GM19372 (cell line): ENCODE measurements around the gene SIT1.

Experiments
- ATAC-seq: cut with Tn5 transposase; IDR thresholded peaks from one replicate; pipeline ENCODE4 v1.9.1; 2021; ENCODE audit warnings: mild to moderate bottlenecking, low read depth, moderate library complexity; ENCODE audit not compliant: unreplicated experiment

SIT1 gene

GRCh38 chr9:35683323-35683722 lies 32.6 kb upstream of the SIT1 start:
- no peak for ATAC-seq

DNA sequence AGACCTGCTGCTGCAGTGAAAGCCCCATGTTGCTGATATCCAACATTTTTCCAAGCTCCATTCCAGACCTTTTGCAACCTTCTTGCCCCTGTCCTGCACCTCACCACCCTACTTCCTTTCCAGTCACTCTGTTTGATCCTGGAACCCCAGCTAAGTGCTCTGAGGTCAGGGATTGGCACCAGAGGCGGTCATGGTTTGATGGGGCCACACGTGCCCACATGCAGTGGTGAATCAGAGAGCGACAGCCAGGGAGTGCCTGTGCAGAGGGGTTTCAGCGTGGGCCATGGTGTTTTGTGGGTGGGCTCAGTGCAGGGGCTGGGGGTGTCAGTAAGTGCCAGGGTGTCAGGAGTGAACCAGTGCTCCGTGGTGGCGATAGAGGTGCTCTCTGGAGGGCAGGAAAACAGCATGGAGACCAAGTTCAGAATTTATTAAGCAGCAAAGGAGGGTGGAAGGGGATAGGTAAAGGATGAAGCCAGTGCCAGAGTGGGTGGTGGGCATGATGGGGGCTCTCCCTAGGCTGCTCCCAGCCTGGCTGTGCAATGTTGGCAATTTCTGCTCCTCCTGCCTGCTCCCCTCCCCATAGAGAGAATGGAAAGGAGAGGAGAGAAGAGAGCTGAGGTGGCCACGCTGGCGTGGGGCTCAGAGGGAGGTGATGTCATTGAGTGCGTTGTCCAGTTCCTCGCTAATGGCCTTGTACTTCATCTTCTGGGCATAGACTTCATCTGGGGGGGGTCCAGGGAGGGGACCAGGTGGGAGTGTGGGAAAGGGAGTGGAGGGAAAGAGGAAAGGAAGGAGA lies 32.0 kb upstream of the SIT1 start:
- ATAC-seq = no peak

DNA sequence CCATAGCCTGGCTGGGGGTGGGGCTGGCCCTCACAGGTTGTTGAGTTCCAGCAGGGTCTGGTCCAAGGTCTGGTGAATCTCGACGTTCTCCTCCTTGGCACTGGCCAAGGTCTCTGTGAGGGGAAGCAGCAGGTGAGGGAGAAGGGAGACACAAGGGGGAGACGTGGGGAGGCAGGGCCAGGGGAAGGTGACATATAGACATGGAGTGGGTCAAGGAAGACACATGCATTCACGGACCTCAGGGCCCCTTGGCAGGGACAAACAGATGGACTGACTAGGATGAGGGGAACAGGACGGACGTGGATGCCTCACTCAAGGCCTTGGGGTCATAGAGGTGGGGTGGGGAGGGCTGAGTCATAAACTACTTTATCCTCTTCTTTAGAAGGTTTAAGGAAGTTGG lies 31.3 kb upstream of the SIT1 start:
- ATAC-seq = no peak

DNA sequence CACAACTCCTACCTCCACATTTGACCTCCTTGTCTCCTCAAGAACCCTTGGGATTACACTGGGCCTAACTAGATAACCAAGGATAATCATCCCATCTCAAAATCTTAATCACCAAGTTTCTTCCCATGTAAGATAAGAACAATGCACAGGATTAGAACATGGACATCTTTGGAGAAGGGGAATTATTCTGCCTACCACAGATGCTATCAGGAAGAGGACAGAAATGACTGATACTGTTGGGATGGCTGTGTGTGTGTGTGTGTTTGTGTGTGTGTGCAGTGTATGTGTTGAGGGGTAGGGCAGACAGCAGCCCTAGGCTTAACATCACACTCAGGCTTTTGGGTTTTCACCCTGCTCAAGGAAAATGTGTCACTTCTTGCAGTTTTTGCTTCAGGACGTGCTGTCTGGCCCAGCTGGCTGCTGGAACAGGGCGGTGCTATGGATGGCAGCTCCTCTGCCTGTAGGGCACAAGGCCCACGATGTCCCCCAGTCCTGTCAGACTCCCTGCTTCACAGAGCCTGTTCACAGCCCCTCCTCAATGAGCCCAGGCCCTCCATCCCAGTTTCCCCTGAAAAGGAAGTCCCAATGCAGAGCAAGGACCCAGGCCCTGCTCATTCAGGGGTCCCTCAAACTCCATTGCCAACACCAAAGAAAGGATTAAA lies 30.7 kb upstream of the SIT1 start:
- ATAC-seq = no peak

DNA sequence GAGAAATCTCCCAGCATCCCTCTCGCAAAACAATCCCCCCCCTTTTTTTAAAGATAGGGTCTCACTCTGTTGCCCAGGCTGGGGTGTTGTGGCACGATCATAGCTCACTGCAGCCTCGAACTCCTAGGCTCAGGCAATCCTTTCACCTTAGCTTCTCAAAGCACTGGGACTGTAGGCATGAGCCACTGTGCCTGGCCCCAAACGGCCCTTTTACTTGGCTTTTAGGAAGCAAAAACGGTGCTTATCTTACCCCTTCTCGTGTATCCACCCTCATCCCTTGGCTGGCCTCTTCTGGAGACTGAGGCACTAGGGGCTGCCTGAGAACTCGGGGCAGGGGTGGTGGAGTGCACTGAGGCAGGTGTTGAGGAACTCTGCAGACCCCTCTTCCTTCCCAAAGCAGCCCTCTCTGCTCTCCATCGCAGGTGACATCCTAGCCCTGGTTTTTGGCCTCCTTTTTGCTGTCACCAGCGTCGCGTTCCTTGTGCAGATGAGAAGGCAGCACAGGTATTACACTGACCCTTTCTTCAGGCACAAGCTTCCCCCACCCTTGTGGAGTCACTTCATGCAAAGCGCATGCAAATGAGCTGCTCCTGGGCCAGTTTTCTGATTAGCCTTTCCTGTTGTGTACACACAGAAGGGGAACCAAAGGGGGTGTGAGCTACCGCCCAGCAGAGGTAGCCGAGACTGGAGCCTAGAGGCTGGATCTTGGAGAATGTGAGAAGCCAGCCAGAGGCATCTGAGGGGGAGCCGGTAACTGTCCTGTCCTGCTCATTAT lies 29.8 kb upstream of the SIT1 start:
- no peak for ATAC-seq

GRCh38 chr9:35679766-35680330 lies 29.1 kb upstream of the SIT1 start:
- ATAC-seq = no peak

DNA sequence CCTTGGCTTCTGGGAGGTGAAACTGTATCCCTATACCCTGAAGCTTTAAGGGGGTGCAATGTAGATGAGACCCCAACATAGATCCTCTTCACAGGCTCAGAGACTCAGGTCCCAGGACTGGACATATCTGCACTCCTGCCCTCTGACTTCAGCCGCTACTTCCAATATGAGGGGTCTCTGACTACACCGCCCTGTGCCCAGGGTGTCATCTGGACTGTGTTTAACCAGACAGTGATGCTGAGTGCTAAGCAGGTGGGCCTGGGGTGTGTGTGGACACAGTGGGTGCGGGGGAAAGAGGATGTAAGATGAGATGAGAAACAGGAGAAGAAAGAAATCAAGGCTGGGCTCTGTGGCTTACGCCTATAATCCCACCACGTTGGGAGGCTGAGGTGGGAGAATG lies 28.4 kb upstream of the SIT1 start:
- ATAC-seq = no peak

GRCh38 chr9:35675732-35676392 lies 25.1 kb upstream of the SIT1 start:
- no peak for ATAC-seq

DNA sequence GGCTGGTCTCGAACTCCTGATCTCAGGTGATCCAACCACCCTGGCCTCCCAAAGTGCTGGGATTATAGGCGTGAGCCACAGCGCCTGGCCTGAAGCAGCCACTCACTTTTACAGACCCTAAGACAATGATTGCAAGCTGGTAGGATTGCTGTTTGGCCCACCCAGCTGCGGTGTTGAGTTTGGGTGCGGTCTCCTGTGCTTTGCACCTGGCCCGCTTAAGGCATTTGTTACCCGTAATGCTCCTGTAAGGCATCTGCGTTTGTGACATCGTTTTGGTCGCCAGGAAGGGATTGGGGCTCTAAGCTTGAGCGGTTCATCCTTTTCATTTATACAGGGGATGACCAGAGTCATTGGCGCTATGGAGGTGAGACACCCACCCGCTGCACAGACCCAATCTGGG lies 24.5 kb upstream of the SIT1 start:
- no peak for ATAC-seq

GRCh38 chr9:35674025-35674361 lies 23.3 kb upstream of the SIT1 start:
- no peak for ATAC-seq

GRCh38 chr9:35673132-35674024 lies 22.6 kb upstream of the SIT1 start, which contains the start of gene CA9:
CA9 (plus strand) TSS chr9:35673928; CDS start chr9:35673960, 32 bp downstream.
- no peak for ATAC-seq

- no peak for ATAC-seq
Observed at GRCh38 chr9:35669331-35670145, 18.8 kb upstream of the SIT1 start.

GRCh38 chr9:35667939-35668338 lies 17.2 kb upstream of the SIT1 start:
- no peak for ATAC-seq

GRCh38 chr9:35666549-35666948 lies 15.8 kb upstream of the SIT1 start:
- no peak for ATAC-seq

DNA sequence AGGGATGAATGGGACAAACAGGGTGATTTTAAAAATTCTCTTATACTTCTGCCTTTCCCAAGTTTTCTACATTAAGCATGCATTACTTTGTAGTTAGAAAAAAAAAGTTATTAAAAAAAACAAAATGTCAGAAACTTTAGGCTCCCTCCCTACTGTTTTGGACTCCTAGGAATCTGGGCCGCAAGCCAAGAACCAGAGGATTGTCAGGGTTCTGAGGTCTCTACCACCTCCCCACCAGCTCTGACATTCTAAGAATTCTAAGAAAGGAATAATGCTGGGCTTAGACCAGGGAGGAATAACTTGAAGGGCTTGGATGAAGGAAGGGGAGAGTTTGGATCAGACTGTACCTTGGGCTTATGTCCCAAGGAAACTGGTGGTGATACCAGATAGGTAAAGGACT lies 15.3 kb upstream of the SIT1 start:
- ATAC-seq = no peak

GRCh38 chr9:35665471-35665818 lies 14.7 kb upstream of the SIT1 start:
- ATAC-seq = no peak

GRCh38 chr9:35664531-35665470 lies 14.1 kb upstream of the SIT1 start, which contains the start of gene ARHGEF39:
ARHGEF39 (minus strand) TSS chr9:35665195; CDS start chr9:35665169, 26 bp downstream.
- peak; percentile 88 for ATAC-seq

- no peak for ATAC-seq
Observed at GRCh38 chr9:35662437-35662836, 11.7 kb upstream of the SIT1 start.
